ENCODE measurements around the gene SYNGR3. TPM values are rescaled to one million over a fixed set of nuclear protein-coding genes. Genes with fewer than 3 reads are reported as not detected.

Gene SYNGR3
- polyA plus RNA-seq, 1 donor from 2014 or later, result 61.0 TPM

GRCh38 chr16:1941162-1942046 is 48.4 kb upstream of the SYNGR3 start:
- no peaks in the 10 kb centered on the region for H4K20me1 ChIP-seq (ENCODE audit: insufficient read depth)
- H3K27me3 ChIP-seq (ENCODE audit: insufficient read depth, low read depth, low read length), result no peaks in the 10 kb centered on the region
- peak overlapping the region; percentile 86 for H3K4me3 ChIP-seq (ENCODE audit: low read length)
- H3K79me2 ChIP-seq (replicated peaks; ENCODE audit: insufficient read depth, low read length), result no peaks in the 10 kb centered on the region
- H2AFZ ChIP-seq (ENCODE audit: low read depth, low read length), result no peak overlapping the region
- H3K9ac ChIP-seq (ENCODE audit: low read length), result no peak overlapping the region
- H3K36me3 ChIP-seq (ENCODE audit: insufficient read depth, low read length), result no peaks in the 10 kb centered on the region
- H3F3A ChIP-seq (ENCODE audit: insufficient read depth, low read length, poor library complexity, severe bottlenecking), result no peaks in the 10 kb centered on the region
- H3K9me3 ChIP-seq (ENCODE audit: low read length), result no peaks in the 10 kb centered on the region
- H3K9me2 ChIP-seq (ENCODE audit: insufficient read depth, low read length), result no peaks in the 10 kb centered on the region
- H3K4me2 ChIP-seq (ENCODE audit: low read length), result no peak overlapping the region
- H3K27ac ChIP-seq (ENCODE audit: low read length), result no peak overlapping the region
- no peak for TF ChIP-seq POLR2AphosphoS5 (IDR thresholded peaks at IDR 0.05)
- no peak for TF ChIP-seq SMC3 (conservative IDR thresholded peaks at IDR 0.05; ENCODE audit: poor library complexity)
- no peak for TF ChIP-seq MXI1 (conservative IDR thresholded peaks at IDR 0.05; ENCODE audit: poor library complexity, severe bottlenecking)
- TF ChIP-seq RAD21 (conservative IDR thresholded peaks at IDR 0.05), result no peak
- TF ChIP-seq EZH2 (IDR thresholded peaks at IDR 0.05; ENCODE audit: borderline replicate concordance, insufficient read depth, low read length, poor library complexity, severe bottlenecking), result no peak

- Histone ChIP-seq H3K9ac (ENCODE audit: low read length) (peak overlapping the region; percentile 76), H3K9me3 (ENCODE audit: low read length) (no peaks in the 10 kb centered on the region), H3K36me3 (ENCODE audit: insufficient read depth, low read length) (no peaks in the 10 kb centered on the region), H3K27me3 (ENCODE audit: insufficient read depth, low read depth, low read length) (no peaks in the 10 kb centered on the region), H3K79me2 (replicated peaks; ENCODE audit: insufficient read depth, low read length) (no peaks in the 10 kb centered on the region), H3F3A (ENCODE audit: insufficient read depth, low read length, poor library complexity, severe bottlenecking) (no peaks in the 10 kb centered on the region), H2AFZ (ENCODE audit: low read depth, low read length) (peak overlapping the region; percentile 62), H3K9me2 (ENCODE audit: insufficient read depth, low read length) (no peaks in the 10 kb centered on the region), H3K4me3 (ENCODE audit: low read length) (peak overlapping the region; percentile 86), H3K4me2 (ENCODE audit: low read length) (peak overlapping the region; percentile 72), H3K27ac (ENCODE audit: low read length) (no peak overlapping the region), H4K20me1 (ENCODE audit: insufficient read depth) (no peaks in the 10 kb centered on the region)
- TF ChIP-seq CTCF (IDR thresholded peaks at IDR 0.05; ENCODE audit: poor library complexity, severe bottlenecking) (no peak), MXI1 (conservative IDR thresholded peaks at IDR 0.05; ENCODE audit: poor library complexity, severe bottlenecking) (no peak), RAD21 (conservative IDR thresholded peaks at IDR 0.05) (no peak), REST (IDR thresholded peaks at IDR 0.05; ENCODE audit: borderline replicate concordance) (no peak), EP300 (conservative IDR thresholded peaks at IDR 0.05; ENCODE audit: poor library complexity, severe bottlenecking) (no peak), SMC3 (conservative IDR thresholded peaks at IDR 0.05; ENCODE audit: poor library complexity) (no peak), POLR2AphosphoS5 (IDR thresholded peaks at IDR 0.05) (no peak), EZH2 (IDR thresholded peaks at IDR 0.05; ENCODE audit: borderline replicate concordance, insufficient read depth, low read length, poor library complexity, severe bottlenecking) (no peak), TAF1 (IDR thresholded peaks at IDR 0.05; ENCODE audit: low read depth) (no peak)
These were observed 47.5 kb upstream of the SYNGR3 start for GRCh38 chr16:1942047-1942809.
